ENCODE results near the gene RPS29. TPM values are rescaled to one million over a fixed set of nuclear protein-coding genes. Genes with fewer than 3 reads are reported as not detected.

The RPS29 gene
- total RNA-seq: 5,474 and 6,629 TPM in 2 replicates

DNA sequence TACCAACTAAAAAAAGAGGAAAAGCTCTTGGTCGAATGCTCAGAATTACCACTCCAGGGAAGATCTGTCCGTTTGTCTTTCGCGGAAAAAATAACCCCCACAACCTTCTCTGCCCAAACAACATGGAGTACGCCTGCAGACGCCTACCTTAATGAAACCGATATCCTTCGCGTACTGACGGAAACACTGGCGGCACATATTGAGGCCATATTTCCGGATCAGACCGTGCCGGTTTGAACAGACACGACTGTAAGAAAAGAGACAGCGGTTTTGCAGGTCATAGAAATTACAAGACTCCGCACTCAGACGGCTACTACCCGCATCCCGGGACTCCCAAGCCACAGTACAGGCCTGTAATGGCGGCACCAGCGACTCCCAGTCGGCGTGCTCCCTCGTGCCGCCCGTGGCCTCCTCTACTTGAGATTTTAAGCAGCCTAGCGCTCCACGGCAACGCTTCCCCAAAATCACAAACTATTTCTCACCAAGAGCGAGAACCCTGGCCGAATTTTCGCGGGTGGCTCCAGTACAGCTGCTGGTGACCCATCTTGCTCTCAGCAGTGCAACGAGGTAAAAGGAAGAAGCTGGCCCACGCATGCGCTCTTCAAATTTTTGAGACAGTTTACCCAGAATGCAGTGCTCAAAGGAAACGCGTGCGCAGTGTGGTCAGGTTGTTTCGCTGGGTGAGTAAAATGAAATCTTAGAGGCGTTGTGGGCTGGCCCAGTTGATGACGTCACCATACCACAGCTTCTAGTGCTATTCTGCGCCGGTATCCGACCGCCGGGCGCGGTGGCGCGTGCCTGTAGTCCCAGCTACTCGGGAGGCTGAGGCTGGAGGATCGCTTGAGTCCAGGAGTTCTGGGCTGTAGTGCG, at the start of gene RPS29:
Gene RPS29 (minus strand): TSS at position 578 of the 870 bp plus-strand sequence. CDS start 34 bp downstream, at position 544.

GRCh38 chr14:49634547-49635334, 48.6 kb upstream of the RPS29 start, which contains the start of gene DNAAF2:
Gene DNAAF2 (minus strand): TSS chr14:49635244. CDS start chr14:49635149, 95 bp downstream.

DNA sequence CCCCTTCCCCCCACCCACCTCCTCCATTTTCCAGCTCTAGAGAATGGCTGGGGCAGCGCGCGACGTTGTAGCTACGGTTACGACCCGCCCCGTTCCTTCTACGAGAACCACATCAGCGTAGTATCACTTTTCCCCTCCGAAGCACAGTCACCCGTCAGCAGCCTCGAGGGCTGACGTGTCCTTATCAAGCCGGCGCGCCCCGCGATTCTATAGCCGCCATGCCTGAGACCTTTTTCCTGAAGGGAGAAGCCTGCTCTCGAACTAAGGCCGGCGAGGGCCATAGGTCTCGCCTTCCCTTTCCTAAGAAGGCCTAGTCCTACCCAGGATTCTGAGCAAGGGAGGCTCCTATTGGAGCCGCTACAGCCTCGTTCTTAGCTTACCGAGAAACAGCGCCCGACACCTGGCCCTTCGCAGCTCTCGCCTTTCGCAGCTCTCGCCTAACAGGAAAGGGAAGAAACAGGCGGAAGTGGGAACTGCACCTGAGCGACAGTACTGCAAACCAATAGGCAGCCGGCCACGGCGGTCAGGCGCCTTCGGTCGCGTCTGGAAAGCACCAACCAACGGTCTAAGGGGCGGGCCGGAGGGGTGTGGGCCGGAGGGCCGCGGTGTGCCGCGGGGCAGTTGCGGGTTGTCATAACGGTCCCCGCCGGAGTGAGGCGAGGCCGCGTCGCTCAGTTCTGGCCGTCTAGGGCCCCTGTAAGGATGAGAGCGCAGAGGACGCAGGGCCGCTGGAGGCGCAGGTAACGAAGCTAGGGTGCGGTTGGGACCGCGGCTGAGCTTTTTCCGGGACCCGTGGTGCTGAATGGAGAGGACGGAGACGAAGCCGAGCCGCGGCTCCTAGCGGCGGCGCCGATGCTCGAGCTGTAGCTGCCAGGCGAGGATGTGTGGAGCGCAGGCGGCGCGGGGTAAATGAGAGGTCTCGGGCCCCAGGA, 34.3 kb upstream of the RPS29 start, which contains the start of the genes MGAT2 and RPL36AL:
Gene MGAT2 (plus strand): TSS at position 618 of the 932 bp plus-strand sequence. CDS start 470 bp downstream, outside the sequence.
Gene RPL36AL (minus strand): TSS at position 445 of the 932 bp plus-strand sequence. CDS start 1,522 bp downstream, outside the sequence.

DNA sequence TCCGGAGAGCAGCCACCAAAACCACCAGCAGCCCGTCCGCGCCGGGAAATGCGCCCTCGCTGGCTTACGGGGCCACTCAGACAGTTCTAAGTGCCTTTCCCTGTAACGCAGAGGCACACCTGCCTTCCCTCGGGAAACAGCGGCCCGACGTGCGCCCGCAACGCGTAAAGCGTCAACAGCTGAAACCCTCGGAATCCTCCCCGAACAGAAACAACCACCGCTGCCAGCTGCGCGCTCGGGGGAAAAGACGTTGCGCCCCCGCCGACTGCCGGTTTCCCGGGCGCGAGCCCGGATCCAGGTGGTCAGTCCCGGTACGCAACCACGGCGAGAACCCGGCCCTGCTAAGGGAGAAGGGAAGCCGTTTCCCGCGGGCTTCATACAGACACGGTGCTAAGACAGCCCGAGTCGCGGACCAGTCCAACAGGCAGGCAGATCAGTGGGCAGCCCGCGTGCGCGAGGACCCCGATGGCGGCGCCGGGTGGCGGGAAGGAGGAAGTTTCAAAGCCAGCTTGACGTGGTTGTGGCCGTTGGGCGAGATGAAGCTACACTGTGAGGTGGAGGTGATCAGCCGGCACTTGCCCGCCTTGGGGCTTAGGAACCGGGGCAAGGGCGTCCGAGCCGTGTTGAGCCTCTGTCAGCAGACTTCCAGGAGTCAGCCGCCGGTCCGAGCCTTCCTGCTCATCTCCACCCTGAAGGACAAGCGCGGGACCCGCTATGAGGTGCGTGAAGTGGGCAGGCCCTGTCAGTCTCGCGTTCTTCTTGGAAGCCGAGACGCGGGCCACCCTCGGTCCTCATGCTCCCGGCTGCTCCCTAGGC, 12.5 kb upstream of the RPS29 start, which contains the start of gene LRR1:
Gene LRR1 (plus strand): TSS at position 456 of the 816 bp plus-strand sequence. CDS start 81 bp downstream, at position 537.

Other genes starting within 250 kb of the RPS29 start
- 2.8 and 23.5 TPM in 2 replicates for gene LRR1, start 12.6 kb upstream of the RPS29 start, total RNA-seq
- 140 and 144 TPM in 2 replicates for gene RPL36AL, start 34.2 kb upstream of the RPS29 start, total RNA-seq
- gene MGAT2, start 34.4 kb upstream of the RPS29 start, total RNA-seq: 36.8 and 54.6 TPM in 2 replicates
- 10.8 and 11.4 TPM in 2 replicates for gene DNAAF2, start 48.9 kb upstream of the RPS29 start, total RNA-seq
- gene POLE2, start 101.8 kb upstream of the RPS29 start, total RNA-seq: 3.9 and 25.6 TPM in 2 replicates
- gene KLHDC1, start 106.7 kb upstream of the RPS29 start, total RNA-seq: 0.38 and 0.49 TPM in 2 replicates
- 18.3 and 53.4 TPM in 2 replicates for gene KLHDC2, start 181.8 kb upstream of the RPS29 start, total RNA-seq